Aorta (tissue), 5 donors: Measurements from ENCODE around the gene VPS35L. TPM values are rescaled to one million over a fixed set of nuclear protein-coding genes. Genes with fewer than 3 reads are reported as not detected.

Experiments used
- ATAC-seq: fragments of 200-7000 bp; cut with Tn5 transposase; one replicate; pipeline ENCODE4 v1.9.1; 2022; ENCODE audit warnings: moderate library complexity; ENCODE audit not compliant: low FRiP score
- DNase-seq, 2 donors: peaks; one replicate each; pipeline ENCODE4 v3.0.0-alpha.2; 2020
- H3K27ac ChIP-seq, 2 donors: one replicate each; pipeline ENCODE4 v1.5.1; 2013; ENCODE audit warnings: low read length in 2 of 2, mild to moderate bottlenecking in 2 of 2, moderate library complexity in 2 of 2, control low read depth in 1 of 2, inconsistent platforms in 1 of 2, low read depth in 1 of 2
- H3K27me3 ChIP-seq, 2 donors: one replicate each; pipeline ENCODE4 v1.6.1; 2013; ENCODE audit warnings: control low read depth in 1 of 2, low read length in 1 of 2, mild to moderate bottlenecking in 1 of 2, moderate library complexity in 1 of 2; ENCODE audit not compliant: insufficient read depth in 2 of 2, control insufficient read depth in 1 of 2
- H3K36me3 ChIP-seq, 2 donors: one replicate each; pipeline ENCODE4 v1.6.1; 2013; ENCODE audit warnings: control low read depth in 1 of 2, low read length in 1 of 2, mild to moderate bottlenecking in 1 of 2; ENCODE audit not compliant: insufficient read depth in 2 of 2, control insufficient read depth in 1 of 2
- H3K4me1 ChIP-seq, 2 donors: one replicate each; pipeline ENCODE4 v1.6.1; 2013; ENCODE audit warnings: low read length in 2 of 2, control low read depth in 1 of 2, mild to moderate bottlenecking in 1 of 2, moderate library complexity in 1 of 2; ENCODE audit not compliant: insufficient read depth in 2 of 2, control insufficient read depth in 1 of 2
- H3K4me3 ChIP-seq, 2 donors: one replicate each; pipeline ENCODE4 v1.5.1; 2013; ENCODE audit warnings: low read length in 2 of 2, control low read depth in 1 of 2, mild to moderate bottlenecking in 1 of 2
- H3K9me3 ChIP-seq: one replicate; pipeline ENCODE4 v1.6.1; 2013; ENCODE audit warnings: mild to moderate bottlenecking, low read length; ENCODE audit not compliant: control insufficient read depth
- WGBS, 2 donors: extraction: QIAGEN DNeasy Blood & Tissue Kit; methylation state at CpG; one replicate each; pipeline ENCODE4 v1.1.7; 2013; 5-methylcytosine and 5-hydroxymethylcytosine counted together
- intact Hi-C, 2 donors: fragments of 100-400 bp; cut with DNase I; formaldehyde crosslinking; loops; one replicate each; pipeline versions ENCODE4 v1.14.2 to v1.15.0; 2022
- polyA plus RNA-seq, 2 donors: library from polyadenylated mRNA; stranded (reverse); fragments of 200-250 nt; gene quantifications; one replicate each; pipeline ENCODE4 v1.2.3, GENCODE V29; 2013
- total RNA-seq, 2 donors: library from RNA; stranded (reverse); fragmentation: NEBNext Ultra II Directional; extraction: Animal tissue kit (Norgen Biotek cat#: 25700); gene quantifications; one replicate each; pipeline ENCODE4 v1.2.1, GENCODE V29; 2021
- donor health status: healthy with polysubstance abuse.
- donor health status: Bipolar disorder and iron deficiency.
- donor health status: DM: no; HTN: no; CAD: no.
- donor health status: DM: no; HTN: no; CAD: no.
- donor health status: DM: yes; HTN: yes; CAD: no.

VPS35L gene
- total and polyA plus RNA-seq, 4 donors = 31.4 to 66.8 (median 40.8) TPM

- Histone ChIP-seq H3K36me3 (no peaks in the 10 kb centered on the region), H3K9me3 (no peaks in the 10 kb centered on the region), H3K4me1 (no peaks in the 10 kb centered on the region), H3K27ac (no peak overlapping the region), H3K27me3 (no peaks in the 10 kb centered on the region), H3K4me3 (no peak overlapping the region)
- ATAC-seq = no peak
- DNase-seq = no peak
- intact Hi-C loops = no loop called here
- 47 to 55% methylated on average over 9 of the region's 9 CpGs for WGBS, 2 donors
Measured at GRCh38 chr16:19735074-19735867, 179.8 kb downstream of the VPS35L start.

- intact Hi-C loops = no loop called here
- Histone ChIP-seq H3K27ac (no peak overlapping the region), H3K36me3 (no peaks in the 10 kb centered on the region), H3K4me1 (no peaks in the 10 kb centered on the region), H3K27me3 (no peaks in the 10 kb centered on the region), H3K9me3 (no peaks in the 10 kb centered on the region), H3K4me3 (no peak overlapping the region)
- 85 to 86% methylated on average over 12 of the region's 12 CpGs for whole genome bisulfite sequencing, 2 donors
- DNase-seq (peak in 1 of 2 donors; percentile 63), ATAC-seq (no peak)
Measured at GRCh38 chr16:19737306-19738038, 182.0 kb downstream of the VPS35L start.

GRCh38 chr16:19741354-19741753 lies 185.9 kb downstream of the VPS35L start:
- Histone ChIP-seq H3K9me3 (no peaks in the 10 kb centered on the region), H3K27me3 (no peaks in the 10 kb centered on the region), H3K4me1 (no peaks in the 10 kb centered on the region), H3K4me3 (no peak overlapping the region), H3K27ac (no peak overlapping the region), H3K36me3 (no peaks in the 10 kb centered on the region)
- ATAC-seq (no peak), DNase-seq (no peak)
- 100% methylated on average over 1 of the region's 1 CpG for whole genome bisulfite sequencing, 2 donors
- intact Hi-C loops = no loop called here

- ATAC-seq = no peak
- Histone ChIP-seq H3K36me3 (no peaks in the 10 kb centered on the region), H3K27ac (no peak overlapping the region), H3K27me3 (no peaks in the 10 kb centered on the region), H3K4me3 (no peak overlapping the region), H3K4me1 (no peaks in the 10 kb centered on the region), H3K9me3 (no peaks in the 10 kb centered on the region)
- DNase-seq = no peak
- intact Hi-C loops = no loop called here
Measured at GRCh38 chr16:19743816-19744159, 188.3 kb downstream of the VPS35L start.

GRCh38 chr16:19744670-19745069 lies 189.2 kb downstream of the VPS35L start:
- DNase-seq (no peak), ATAC-seq (no peak)
- WGBS, 2 donors = 68 to 72% methylated on average over 3 of the region's 3 CpGs
- Histone ChIP-seq H3K4me3 (no peak overlapping the region), H3K9me3 (no peaks in the 10 kb centered on the region), H3K27me3 (no peaks in the 10 kb centered on the region), H3K36me3 (no peaks in the 10 kb centered on the region), H3K27ac (no peak overlapping the region), H3K4me1 (no peaks in the 10 kb centered on the region)
- intact Hi-C loops = no loop called here

GRCh38 chr16:19745286-19746010 lies 189.9 kb downstream of the VPS35L start:
- ATAC-seq = no peak
- H3K36me3 ChIP-seq = no peaks in the 10 kb centered on the region
- no peak for DNase-seq
- no peak overlapping the region for H3K4me3 ChIP-seq
- no peaks in the 10 kb centered on the region for H3K27me3 ChIP-seq
- H3K4me1 ChIP-seq = no peaks in the 10 kb centered on the region
- intact Hi-C loops = no loop called here
- no peak overlapping the region for H3K27ac ChIP-seq
- WGBS, 2 donors = 88 to 91% methylated on average over 9 of the region's 9 CpGs
- H3K9me3 ChIP-seq = no peaks in the 10 kb centered on the region

GRCh38 chr16:19746561-19746960 lies 191.1 kb downstream of the VPS35L start:
- H3K27ac ChIP-seq = no peak overlapping the region
- 46 to 47% methylated on average over 4 of the region's 4 CpGs for WGBS, 2 donors

GRCh38 chr16:19748389-19749168 lies 193.1 kb downstream of the VPS35L start:
- H3K27ac ChIP-seq = no peak overlapping the region
- H3K27me3 ChIP-seq = no peaks in the 10 kb centered on the region
- H3K36me3 ChIP-seq = no peaks in the 10 kb centered on the region
- H3K4me1 ChIP-seq = peaks cover 0 to under 1% of the 10 kb centered on the region in 2 donors
- ATAC-seq = no peak
- no peak for DNase-seq
- H3K4me3 ChIP-seq = no peak overlapping the region
- intact Hi-C loops = no loop called here
- H3K9me3 ChIP-seq = no peaks in the 10 kb centered on the region
- 54 to 55% methylated on average over 2 of the region's 2 CpGs for WGBS, 2 donors

More at GRCh38 chr16:19746561-19746960, 191.1 kb downstream of the VPS35L start:
- no peak for ATAC-seq
- Histone ChIP-seq H3K36me3 (no peaks in the 10 kb centered on the region), H3K4me3 (no peak overlapping the region), H3K9me3 (no peaks in the 10 kb centered on the region), H3K27me3 (no peaks in the 10 kb centered on the region), H3K4me1 (no peaks in the 10 kb centered on the region)
- intact Hi-C loops = no loop called here
- DNase-seq = no peak
